CD8-positive, alpha-beta memory T cell (primary cell): ENCODE data around the gene TSPO2. TPM values are rescaled to one million over a fixed set of nuclear protein-coding genes. Genes with fewer than 3 reads are reported as not detected.
A peak's percentile ranks its signal among the peaks of the same experiment; 100 is the strongest.

Source experiments
- CTCF ChIA-PET: fragments of 350-600 bp; sonication (Branson Sonifier 250); formaldehyde crosslinking; loops from one replicate; lab custom pipeline; 2021; ENCODE audit warnings: antibody characterized with exemption; lab: Charles Lee
- POLR2A ChIA-PET: fragments of 350-600 bp; sonication (Branson Sonifier 250); formaldehyde crosslinking; loops from one replicate; lab custom pipeline; 2021; ENCODE audit warnings: antibody characterized with exemption; lab: Charles Lee
- DNase-seq, 5 donors: peaks; one replicate each; pipeline versions ENCODE4 v3.0.0 to v3.0.0-alpha.2; 2020 to 2022; ENCODE audit warnings: mixed read lengths in 1 of 5
- H3K27ac ChIP-seq: one replicate; pipeline ENCODE4 v1.7.0; 2013; ENCODE audit warnings: low read depth, mild to moderate bottlenecking, low read length, moderate library complexity
- H3K27me3 ChIP-seq: 2 replicates; pipeline ENCODE4 v1.7.0; 2013; ENCODE audit warnings: low read length, mild to moderate bottlenecking; ENCODE audit not compliant: insufficient read depth, poor library complexity, severe bottlenecking
- H3K36me3 ChIP-seq: 2 replicates; pipeline ENCODE4 v1.7.0; 2013; ENCODE audit warnings: mild to moderate bottlenecking, low read length, moderate library complexity; ENCODE audit not compliant: insufficient read depth
- H3K4me1 ChIP-seq: 2 replicates; pipeline ENCODE4 v1.7.0; 2013; ENCODE audit warnings: mild to moderate bottlenecking, low read length, moderate library complexity; ENCODE audit not compliant: insufficient read depth
- H3K4me3 ChIP-seq: 2 replicates; pipeline ENCODE4 v1.7.0; 2013; ENCODE audit warnings: mild to moderate bottlenecking, low read length
- H3K9me3 ChIP-seq: 2 replicates; pipeline ENCODE4 v1.7.0; 2013; ENCODE audit warnings: mild to moderate bottlenecking, low read length
- H3K27ac Mint-ChIP-seq, 8 donors: one replicate each; pipeline ENCODE4 v1.8.0; 2020 to 2021; ENCODE audit warnings: mixed read lengths in 8 of 8, mild to moderate bottlenecking in 6 of 8, inconsistent platforms in 3 of 8, moderate library complexity in 3 of 8
- H3K27me3 Mint-ChIP-seq, 2 donors: one replicate each; pipeline ENCODE4 v1.8.0; 2020 to 2021; ENCODE audit warnings: mixed read lengths in 2 of 2, mild to moderate bottlenecking in 1 of 2, moderate library complexity in 1 of 2
- H3K36me3 Mint-ChIP-seq, 3 donors: one replicate each; pipeline ENCODE4 v1.8.0; 2020 to 2021; ENCODE audit warnings: mixed read lengths in 3 of 3, inconsistent platforms in 1 of 3, mild to moderate bottlenecking in 1 of 3
- H3K4me1 Mint-ChIP-seq, 3 donors: one replicate each; pipeline ENCODE4 v1.8.0; 2020 to 2021; ENCODE audit warnings: mixed read lengths in 3 of 3, inconsistent platforms in 1 of 3, mild to moderate bottlenecking in 1 of 3
- H3K4me3 Mint-ChIP-seq, 7 donors: one replicate each; pipeline ENCODE4 v1.8.0; 2020 to 2021; ENCODE audit warnings: mixed read lengths in 7 of 7, mild to moderate bottlenecking in 6 of 7, moderate library complexity in 4 of 7, inconsistent platforms in 2 of 7
- H3K9me3 Mint-ChIP-seq, 5 donors: one replicate each; pipeline ENCODE4 v1.8.0; 2020 to 2022; ENCODE audit warnings: mixed read lengths in 5 of 5, mild to moderate bottlenecking in 3 of 5, moderate library complexity in 2 of 5, inconsistent platforms in 1 of 5
- polyA plus RNA-seq: library from polyadenylated mRNA; unstranded; fragments of 300-500 nt; fragmentation: Illumina TruSeq; gene quantifications from one replicate; pipeline ENCODE4 v1.2.3, GENCODE V29; 2021
- total RNA-seq, 2 experiments: library from RNA; stranded (reverse); gene quantifications; one replicate each; pipeline ENCODE4 v1.2.3, GENCODE V29; 2021

TSPO2 gene
- total and polyA plus RNA-seq, 3 experiments from 2014 or later = not detected

- Mint-ChIP-seq H3K4me3 (peak overlapping the region; percentile 79 to 88 (median 83)), H3K9me3 (no peaks in the 10 kb centered on the region), H3K27ac (peak overlapping the region in 7 of 8 donors; percentile 67 to 89 (median 83)), H3K4me1 (peaks cover 20 to 23% (median 21%) of the 10 kb centered on the region in 3 donors), H3K36me3 (peaks cover 0 to 3% (median 0%) of the 10 kb centered on the region in 3 donors), H3K27me3 (no peaks in the 10 kb centered on the region)
- Histone ChIP-seq H3K36me3 (no peaks in the 10 kb centered on the region), H3K4me3 (peak overlapping the region; percentile 68), H3K27me3 (no peaks in the 10 kb centered on the region), H3K27ac (peak overlapping the region; percentile 57), H3K9me3 (no peaks in the 10 kb centered on the region), H3K4me1 (peaks cover 20% of the 10 kb centered on the region)
- ChIA-PET POLR2A (interaction anchor here (0.9 to 1.5 kb wide), 3 partner anchors 9 to 44 kb away, joined by 4 to 7 read pairs (median 4); partner anchors contain the start of genes NFYA and OARD1), CTCF (interaction anchor here (0.6 to 7.2 kb wide), 23 partner anchors 9 to 1666 kb away, joined by 3 to 44 read pairs (median 9); partner anchors contain the start of genes NFYA, OARD1, TSPO2 and UNC5CL)
- peak; percentile 61 to 78 (median 68) for DNase-seq
These were observed 14.3 kb upstream of the TSPO2 start for GRCh38 chr6:41027799-41028560.

GRCh38 chr6:41028561-41029412, 13.5 kb upstream of the TSPO2 start:
- no peaks in the 10 kb centered on the region for H3K9me3 ChIP-seq
- H3K27ac ChIP-seq = peak overlapping the region; percentile 57
- peak overlapping the region; percentile 68 for H3K4me3 ChIP-seq
- Mint-ChIP-seq H3K27me3 (no peaks in the 10 kb centered on the region), H3K9me3 (no peaks in the 10 kb centered on the region), H3K36me3 (peaks cover 0 to 5% (median 3%) of the 10 kb centered on the region in 3 donors), H3K27ac (peak overlapping the region; percentile 10 to 89 (median 82)), H3K4me3 (peak overlapping the region; percentile 79 to 88 (median 83)), H3K4me1 (peaks cover 20 to 23% (median 21%) of the 10 kb centered on the region in 3 donors)
- DNase-seq = no peak
- peaks cover 20% of the 10 kb centered on the region for H3K4me1 ChIP-seq
- CTCF ChIA-PET = interaction anchor here (0.7 to 7.2 kb wide), 20 partner anchors 8 to 155 kb away, joined by 3 to 44 read pairs (median 10); partner anchors contain the start of genes NFYA, OARD1, TSPO2 and UNC5CL
- POLR2A ChIA-PET = interaction anchor here (0.9 to 1.5 kb wide), 3 partner anchors 8 to 44 kb away, joined by 4 to 7 read pairs (median 4); partner anchors contain the start of genes NFYA and OARD1
- no peaks in the 10 kb centered on the region for H3K36me3 ChIP-seq
- H3K27me3 ChIP-seq = no peaks in the 10 kb centered on the region

- Histone ChIP-seq H3K4me1 (peaks cover 13% of the 10 kb centered on the region), H3K9me3 (no peaks in the 10 kb centered on the region), H3K36me3 (no peaks in the 10 kb centered on the region), H3K27ac (no peak overlapping the region), H3K27me3 (no peaks in the 10 kb centered on the region), H3K4me3 (no peak overlapping the region)
- ChIA-PET CTCF (no interaction called here), POLR2A (no interaction called here)
- no peak overlapping the region for H3K4me3 Mint-ChIP-seq
- no peaks in the 10 kb centered on the region for H3K9me3 Mint-ChIP-seq
- no peak for DNase-seq
- peaks cover 0 to 5% (median 4%) of the 10 kb centered on the region in 3 donors for H3K36me3 Mint-ChIP-seq
- H3K27ac Mint-ChIP-seq = peak overlapping the region in 2 of 8 donors; percentile 39 to 92
- H3K4me1 Mint-ChIP-seq = peaks cover 11 to 14% (median 12%) of the 10 kb centered on the region in 3 donors
- peaks cover 0 to 2% of the 10 kb centered on the region in 2 donors for H3K27me3 Mint-ChIP-seq
These were observed 9.4 kb upstream of the TSPO2 start for GRCh38 chr6:41032830-41033229.

GRCh38 chr6:41033776-41034175, 8.5 kb upstream of the TSPO2 start:
- Histone ChIP-seq H3K27me3 (no peaks in the 10 kb centered on the region), H3K4me1 (peaks cover 6% of the 10 kb centered on the region), H3K36me3 (no peaks in the 10 kb centered on the region), H3K4me3 (no peak overlapping the region), H3K27ac (no peak overlapping the region), H3K9me3 (no peaks in the 10 kb centered on the region)
- H3K27ac Mint-ChIP-seq = no peak overlapping the region
- ChIA-PET POLR2A (no interaction called here), CTCF (no interaction called here)
- H3K27me3 Mint-ChIP-seq = peaks cover 0 to 2% of the 10 kb centered on the region in 2 donors
- H3K9me3 Mint-ChIP-seq = no peaks in the 10 kb centered on the region
- peaks cover 6 to 9% (median 7%) of the 10 kb centered on the region in 3 donors for H3K4me1 Mint-ChIP-seq
- peaks cover 0 to 5% (median 4%) of the 10 kb centered on the region in 3 donors for H3K36me3 Mint-ChIP-seq
- no peak for DNase-seq
- no peak overlapping the region for H3K4me3 Mint-ChIP-seq

GRCh38 chr6:41036186-41036585, 6.1 kb upstream of the TSPO2 start:
- Histone ChIP-seq H3K27me3 (no peaks in the 10 kb centered on the region), H3K36me3 (no peaks in the 10 kb centered on the region), H3K9me3 (no peaks in the 10 kb centered on the region), H3K4me3 (no peak overlapping the region), H3K4me1 (no peaks in the 10 kb centered on the region), H3K27ac (no peak overlapping the region)
- H3K36me3 Mint-ChIP-seq = peaks cover 0 to 4% (median 2%) of the 10 kb centered on the region in 3 donors
- no peaks in the 10 kb centered on the region for H3K9me3 Mint-ChIP-seq
- POLR2A ChIA-PET = interaction anchor here (1.2 kb wide), 1 partner anchor 8 kb away, joined by 4 read pairs; no protein-coding TSS in a partner anchor
- CTCF ChIA-PET = interaction anchor here (1.9 to 3.0 kb wide), 2 partner anchors 8 to 17 kb away, joined by 4 to 27 read pairs; no protein-coding TSS in a partner anchor
- peak overlapping the region in 3 of 8 donors; percentile 61 to 79 (median 62) for H3K27ac Mint-ChIP-seq
- H3K27me3 Mint-ChIP-seq = peaks cover 0 to 2% of the 10 kb centered on the region in 2 donors
- no peak overlapping the region for H3K4me3 Mint-ChIP-seq
- peaks cover 0 to under 1% (median 0%) of the 10 kb centered on the region in 3 donors for H3K4me1 Mint-ChIP-seq
- DNase-seq = no peak

GRCh38 chr6:41036601-41037000, 5.7 kb upstream of the TSPO2 start:
- Mint-ChIP-seq H3K4me3 (no peak overlapping the region), H3K36me3 (peaks cover 0 to 4% (median 2%) of the 10 kb centered on the region in 3 donors), H3K9me3 (no peaks in the 10 kb centered on the region), H3K27ac (peak overlapping the region in 2 of 8 donors; percentile 6 to 11), H3K27me3 (peaks cover 0 to 2% of the 10 kb centered on the region in 2 donors), H3K4me1 (no peaks in the 10 kb centered on the region)
- Histone ChIP-seq H3K36me3 (no peaks in the 10 kb centered on the region), H3K4me1 (no peaks in the 10 kb centered on the region), H3K27ac (no peak overlapping the region), H3K9me3 (no peaks in the 10 kb centered on the region), H3K27me3 (no peaks in the 10 kb centered on the region), H3K4me3 (no peak overlapping the region)
- ChIA-PET POLR2A (interaction anchor here (1.2 kb wide), 1 partner anchor 8 kb away, joined by 4 read pairs; no protein-coding TSS in a partner anchor), CTCF (interaction anchor here (1.0 to 3.0 kb wide), 4 partner anchors 8 to 38 kb away, joined by 3 to 27 read pairs (median 4); no protein-coding TSS in a partner anchor)
- DNase-seq = no peak

- Histone ChIP-seq H3K27me3 (no peaks in the 10 kb centered on the region), H3K27ac (no peak overlapping the region), H3K36me3 (no peaks in the 10 kb centered on the region), H3K4me1 (no peaks in the 10 kb centered on the region), H3K9me3 (no peaks in the 10 kb centered on the region), H3K4me3 (no peak overlapping the region)
- no peaks in the 10 kb centered on the region for H3K9me3 Mint-ChIP-seq
- peaks cover 0 to 10% (median 7%) of the 10 kb centered on the region in 3 donors for H3K36me3 Mint-ChIP-seq
- H3K27ac Mint-ChIP-seq = peak overlapping the region in 1 of 8 donors; percentile 6
- CTCF ChIA-PET = interaction anchor here (0.9 to 3.0 kb wide), 5 partner anchors 9 to 39 kb away, joined by 3 to 27 read pairs (median 3); no protein-coding TSS in a partner anchor
- no peak overlapping the region for H3K4me3 Mint-ChIP-seq
- POLR2A ChIA-PET = interaction anchor here (1.2 kb wide), 1 partner anchor 9 kb away, joined by 4 read pairs; no protein-coding TSS in a partner anchor
- no peaks in the 10 kb centered on the region for H3K4me1 Mint-ChIP-seq
- H3K27me3 Mint-ChIP-seq = peaks cover 0 to 2% of the 10 kb centered on the region in 2 donors
- DNase-seq = no peak
These were observed 5.0 kb upstream of the TSPO2 start for GRCh38 chr6:41037107-41037900.
